GM18517 (cell line): ENCODE results near the gene MYH9.
"Not testable (repeated sequence)": the region's sequence is repeated elsewhere in the genome, so short reads cannot be mapped to it uniquely, and the experiment has no call there.

Experiments used
- ATAC-seq: cut with Tn5 transposase; IDR thresholded peaks from one replicate; pipeline ENCODE4 v1.9.1; 2021; ENCODE audit warnings: mild to moderate bottlenecking, moderate library complexity; ENCODE audit not compliant: unreplicated experiment

Gene MYH9

GRCh38 chr22:36415415-36416168, 27.8 kb upstream of the MYH9 start:
- ATAC-seq = no peak

DNA sequence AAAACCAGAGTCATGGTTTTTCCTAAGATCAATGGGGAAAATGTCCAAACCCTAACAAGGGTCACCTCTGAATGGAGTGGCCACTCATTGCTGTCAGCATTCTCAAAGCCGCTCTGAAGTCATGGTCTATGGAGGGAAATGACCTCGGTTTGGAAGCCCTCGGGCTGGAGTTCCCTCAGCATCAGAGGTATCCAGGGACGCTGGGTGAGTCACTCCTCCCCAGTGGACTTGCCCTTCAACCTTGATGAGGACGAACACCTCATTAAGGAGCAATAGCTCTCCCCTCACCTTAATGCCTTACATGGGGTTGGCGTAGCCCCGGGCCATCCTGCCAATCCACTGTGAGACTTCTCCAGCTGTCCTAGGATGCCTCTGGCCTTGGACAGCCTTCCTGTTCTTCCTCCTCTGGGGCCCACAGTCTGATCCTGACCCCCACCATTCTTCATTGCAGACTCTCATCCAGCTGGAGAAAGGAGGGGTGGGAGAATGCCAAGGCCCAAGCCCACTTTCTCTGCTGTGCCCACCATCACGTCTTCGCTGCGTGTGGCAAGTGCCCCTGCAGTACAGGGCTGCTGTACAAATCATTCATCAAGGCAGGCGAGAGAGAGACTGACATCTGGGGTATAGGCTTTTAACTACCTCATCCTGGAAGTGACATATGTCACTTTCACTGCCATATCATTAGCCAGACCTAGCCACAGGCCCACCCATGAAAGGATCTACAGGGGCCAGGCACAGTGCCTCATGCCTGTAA, 25.4 kb upstream of the MYH9 start:
- ATAC-seq = no peak

DNA sequence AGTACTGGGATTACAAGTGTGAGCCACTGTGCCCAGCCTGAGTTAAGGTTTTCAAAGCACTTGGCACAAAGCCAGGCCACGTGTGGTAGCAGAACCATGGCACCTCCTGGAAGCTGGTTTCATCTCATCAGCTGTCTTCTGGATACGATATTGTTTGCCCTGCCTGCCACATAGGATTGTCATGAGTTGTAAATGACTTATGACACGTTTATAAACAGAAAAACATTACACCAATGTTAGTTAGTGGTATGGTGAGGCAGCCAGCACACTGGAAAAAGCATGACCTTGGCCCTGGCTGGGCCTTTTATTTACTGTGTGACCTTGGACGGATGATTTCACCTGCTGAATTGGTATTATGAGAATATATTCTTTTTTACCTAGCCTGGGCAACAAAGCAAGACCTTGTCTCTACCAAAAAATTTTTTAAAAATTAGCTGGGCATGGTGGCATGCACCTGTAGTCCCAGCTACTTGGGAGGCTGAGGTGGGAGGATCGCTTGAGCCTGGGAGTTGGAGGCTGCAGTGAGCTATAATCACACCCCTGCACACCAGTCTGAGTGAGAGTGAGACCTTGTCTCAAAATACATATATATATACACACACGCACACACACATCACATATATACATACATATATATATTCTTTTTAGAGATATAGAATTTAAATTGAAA, 24.0 kb upstream of the MYH9 start:
- no peak for ATAC-seq

DNA sequence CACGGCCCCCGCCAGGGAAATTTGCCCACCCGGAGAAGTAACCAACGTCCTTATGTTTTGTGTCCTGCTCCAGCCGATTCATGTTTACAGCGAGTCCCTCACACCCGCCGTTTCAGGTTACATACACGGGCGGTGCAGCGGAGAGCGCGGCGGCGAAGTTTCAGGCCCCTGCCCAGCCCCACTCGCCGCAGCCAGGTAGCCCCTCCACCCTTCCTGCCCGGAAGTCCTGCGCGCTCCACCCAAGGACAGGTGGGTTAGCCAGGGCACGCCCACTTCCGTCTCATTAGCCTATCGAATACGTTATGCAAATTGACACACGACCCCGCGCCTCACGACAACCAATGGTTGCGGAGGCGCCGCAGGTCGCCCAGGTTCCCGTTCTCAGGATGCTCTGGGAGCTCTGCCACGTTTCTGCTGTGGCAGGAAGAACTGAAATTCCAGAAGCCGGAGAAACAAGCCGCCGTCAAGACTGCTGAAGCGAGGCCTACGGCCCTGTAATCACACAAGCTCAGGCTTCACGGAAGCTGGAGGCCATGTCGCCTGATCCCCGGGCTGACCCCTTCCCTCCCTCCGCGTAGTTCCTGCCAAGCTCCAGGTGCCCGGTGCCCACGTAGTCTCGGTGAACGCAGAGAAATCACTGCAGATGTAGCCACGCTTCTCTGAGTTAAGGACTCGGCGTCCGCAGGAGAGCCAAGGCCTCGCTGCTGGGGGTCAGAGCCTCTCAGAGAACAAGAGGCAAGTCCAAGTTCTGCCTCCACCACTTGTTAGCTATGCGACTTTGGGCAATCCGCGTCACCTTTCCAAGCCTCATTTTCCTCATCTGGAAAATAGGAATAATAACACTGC, 22.4 kb upstream of the MYH9 start:
- ATAC-seq = no peak

DNA sequence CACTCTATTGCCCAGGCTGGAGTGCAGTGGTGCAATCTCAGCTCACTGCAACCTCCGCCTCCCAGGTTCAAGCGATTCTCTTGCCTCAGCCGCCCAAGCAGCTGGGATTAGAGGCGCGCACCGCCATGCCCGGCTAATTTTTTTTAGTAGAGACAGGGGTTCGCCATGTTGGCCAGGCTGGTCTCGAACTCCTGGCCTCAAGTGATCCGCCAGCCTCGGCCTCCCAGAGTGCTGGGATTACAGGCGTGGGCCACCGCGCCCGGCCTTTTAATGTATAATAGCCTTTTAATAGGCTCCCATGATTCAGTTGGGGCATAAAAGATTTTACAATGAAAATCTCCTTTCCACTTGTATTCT, 21.8 kb upstream of the MYH9 start:
- not testable (repeated sequence) for ATAC-seq

- no peak for ATAC-seq
Observed at GRCh38 chr22:36409056-36409455, 21.3 kb upstream of the MYH9 start.

DNA sequence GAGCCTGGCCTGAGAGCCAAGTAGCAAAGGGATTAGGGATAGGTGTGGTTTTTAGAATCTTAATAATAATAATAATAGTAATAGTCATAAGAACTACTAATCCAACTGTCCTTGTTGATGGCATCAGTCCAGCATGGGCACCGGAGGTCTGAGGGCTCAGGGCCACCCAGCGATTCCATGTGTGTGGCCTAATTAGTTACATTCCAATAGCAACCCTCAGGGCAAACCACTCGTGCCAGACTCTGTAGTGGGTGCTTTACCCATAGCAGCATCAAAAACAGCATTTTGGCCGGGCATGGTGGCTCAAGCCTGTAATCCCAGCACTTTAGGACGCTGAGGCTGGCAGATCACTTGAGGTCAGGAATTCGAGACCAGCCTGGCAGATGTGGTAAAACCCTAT, 19.0 kb upstream of the MYH9 start:
- no peak for ATAC-seq

DNA sequence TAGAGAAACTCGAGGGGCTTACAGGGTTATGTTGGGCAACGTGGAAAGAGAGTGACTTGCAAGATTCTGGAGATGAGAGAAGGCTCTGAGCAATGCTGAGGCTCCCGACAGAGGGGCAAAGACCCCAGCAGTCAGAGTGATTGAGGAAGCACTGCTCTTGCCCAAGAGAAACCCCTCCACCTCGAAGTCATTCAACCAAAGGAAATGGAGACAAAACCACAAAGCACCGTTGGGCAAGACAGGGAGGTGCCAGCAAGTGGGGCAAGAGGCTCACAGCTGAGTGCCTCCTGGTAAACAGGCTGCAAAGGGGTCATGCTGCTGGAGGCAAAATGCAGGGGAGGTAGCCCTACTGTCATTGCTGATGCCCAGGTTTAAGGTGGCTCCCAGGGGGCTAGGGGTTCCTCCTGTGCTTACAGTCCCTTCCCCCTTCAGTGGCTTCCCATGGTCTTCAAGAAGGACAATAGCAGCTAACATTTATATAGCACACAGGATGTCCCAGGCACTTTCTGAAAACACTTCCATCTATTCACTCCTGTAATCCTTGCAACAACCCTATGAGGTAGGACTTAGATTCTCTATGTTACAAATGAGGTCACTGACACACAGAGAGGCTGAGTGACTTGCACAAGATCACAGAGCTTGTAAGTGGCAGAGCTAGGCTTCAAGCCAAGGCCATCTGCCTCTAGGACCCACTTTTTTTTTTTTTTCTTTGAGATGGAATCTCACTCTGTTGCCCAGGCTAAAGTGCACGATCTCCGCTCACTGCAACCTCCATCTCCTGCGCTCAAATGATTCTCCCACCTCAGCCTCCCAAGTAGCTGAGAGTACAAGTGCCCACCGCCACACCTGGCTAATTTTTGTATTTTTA, 18.1 kb upstream of the MYH9 start:
- no peak for ATAC-seq

DNA sequence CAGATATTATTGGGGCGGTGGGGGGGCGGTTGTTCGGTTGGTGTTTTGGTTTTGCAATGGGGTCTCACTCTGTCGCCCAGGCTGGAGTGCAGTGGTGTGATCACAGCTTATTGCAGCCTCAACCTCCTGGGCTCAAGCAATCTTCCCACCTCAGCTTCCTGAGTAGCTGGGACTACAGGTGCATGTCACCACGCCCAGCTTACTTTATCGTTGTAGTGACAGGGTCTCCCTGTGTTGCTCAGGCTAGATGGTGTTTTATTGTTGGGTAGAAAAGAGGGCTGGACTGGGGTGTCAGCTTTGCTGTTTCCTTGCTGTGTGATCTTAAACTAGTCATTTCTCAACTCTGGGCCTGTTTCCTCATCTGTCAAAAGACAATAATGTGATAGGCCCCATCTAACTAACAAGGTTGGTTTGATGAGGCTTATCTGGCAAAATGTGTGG, 17.5 kb upstream of the MYH9 start:
- no peak for ATAC-seq

- no peak for ATAC-seq
Observed at GRCh38 chr22:36404446-36404845, 16.7 kb upstream of the MYH9 start.

DNA sequence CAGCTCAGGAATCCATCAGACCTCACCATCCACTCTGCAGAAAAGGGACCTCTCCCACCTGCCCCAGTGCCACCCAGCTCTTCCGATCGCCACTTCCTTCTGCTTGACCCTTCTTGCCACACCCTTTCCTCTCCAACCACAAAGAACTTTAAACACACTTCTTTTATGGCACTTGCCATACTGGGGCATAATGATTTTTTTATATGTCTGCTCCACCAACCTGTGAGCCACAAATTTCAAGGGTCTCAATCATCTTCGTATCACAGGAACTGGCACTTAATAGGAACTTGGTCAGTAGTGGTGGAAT, 11.7 kb upstream of the MYH9 start:
- ATAC-seq = no peak

GRCh38 chr22:36398601-36399471, 11.1 kb upstream of the MYH9 start:
- no peak for ATAC-seq

DNA sequence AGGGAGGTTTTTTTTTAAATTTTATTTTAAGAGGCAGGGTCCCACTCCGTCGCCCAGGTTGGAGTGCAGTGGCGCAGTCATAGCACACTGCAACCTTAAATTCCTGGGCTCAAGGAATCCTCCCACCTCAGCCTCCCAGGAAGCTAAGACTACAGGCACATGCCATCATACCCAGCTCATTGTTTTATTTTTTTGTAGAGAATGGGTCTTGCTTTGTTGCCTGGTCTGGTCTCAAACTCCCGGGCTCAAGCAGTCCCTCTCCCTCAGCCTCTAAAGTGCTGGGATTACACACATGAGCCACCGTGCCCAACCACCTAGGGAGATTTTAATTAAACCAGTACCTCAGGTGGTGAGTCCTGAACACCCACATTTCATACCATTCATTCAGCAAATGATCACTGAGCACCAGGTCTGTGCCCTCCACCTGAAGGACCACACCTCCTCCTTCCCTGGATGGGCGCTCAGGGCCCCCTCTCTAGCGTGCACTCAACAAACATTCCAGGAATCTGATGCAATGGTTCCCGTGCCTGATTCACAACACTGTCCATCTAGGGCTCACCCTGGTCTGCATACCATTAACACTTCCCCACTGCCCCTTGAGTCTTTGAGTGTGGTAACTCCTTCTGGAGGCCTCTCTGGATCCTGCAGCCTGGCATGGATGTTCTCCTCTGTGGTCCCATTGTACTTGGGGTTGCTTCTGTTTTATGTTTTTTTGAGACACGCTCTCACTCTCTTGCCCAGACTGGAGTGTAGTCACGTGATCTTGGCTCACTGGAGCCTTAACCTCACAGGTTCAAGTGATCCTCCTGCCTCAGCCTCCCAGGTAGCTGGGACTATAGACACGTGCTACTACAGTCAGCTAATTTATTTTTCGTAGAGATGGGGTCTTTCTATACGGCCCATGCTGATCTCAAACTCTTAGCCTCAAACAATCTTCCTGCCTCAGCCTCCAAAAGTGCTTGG, 9.6 kb upstream of the MYH9 start:
- ATAC-seq = no peak

DNA sequence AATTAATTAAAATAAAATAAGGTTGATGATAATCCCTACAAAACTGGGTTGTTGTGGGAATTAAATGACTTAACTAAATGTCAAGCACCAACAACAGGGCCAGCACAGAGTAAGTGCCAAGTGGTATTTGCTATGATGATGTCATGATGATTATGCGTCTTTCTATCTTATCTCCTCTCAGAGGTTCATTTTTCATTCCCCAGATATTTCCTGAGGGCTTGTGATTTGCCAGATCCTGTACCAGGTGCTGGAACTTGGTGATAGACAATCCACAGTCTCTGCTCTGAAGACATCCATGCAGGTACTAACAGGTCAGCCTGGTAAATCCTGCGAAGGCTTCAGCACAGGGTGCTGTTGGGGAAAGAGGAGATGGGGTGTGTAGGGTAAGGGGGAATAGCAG, 8.1 kb upstream of the MYH9 start:
- ATAC-seq = no peak

GRCh38 chr22:36395055-36395849, 7.5 kb upstream of the MYH9 start:
- ATAC-seq = no peak

GRCh38 chr22:36391638-36392037, 3.9 kb upstream of the MYH9 start:
- ATAC-seq = no peak

DNA sequence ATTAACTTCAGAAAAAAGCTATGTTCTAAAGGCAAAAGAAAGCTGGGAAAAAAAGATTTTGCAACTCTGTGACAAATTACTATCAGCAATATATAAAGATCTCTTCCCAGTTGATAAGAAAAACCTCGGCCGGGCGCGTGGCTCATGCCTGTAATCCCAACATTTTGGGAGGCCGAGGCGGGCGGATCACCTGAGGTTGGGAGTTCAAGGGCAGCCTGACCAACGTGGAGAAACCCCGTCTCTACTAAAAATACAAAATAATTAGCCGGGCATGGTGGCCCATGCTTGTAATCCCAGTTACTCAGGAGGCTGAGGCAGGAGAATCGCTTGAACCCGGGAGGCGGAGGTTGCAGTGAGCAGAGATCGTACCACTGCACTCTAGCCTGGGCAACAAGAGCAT, 1.4 kb upstream of the MYH9 start:
- not testable (repeated sequence) for ATAC-seq

GRCh38 chr22:36387709-36387958, 133 bp downstream of the MYH9 start:
- ATAC-seq = no peak
